Measurements from ENCODE around the gene NSFL1C. TPM values are rescaled to one million over a fixed set of nuclear protein-coding genes. Genes with fewer than 3 reads are reported as not detected.

Gene NSFL1C
- total and polyA plus RNA-seq, 2 of the 4 experiments (the other 2 are of a cell fraction) = 33.0 to 40.3 TPM

GRCh38 chr20:1415667-1416468 lies 50.8 kb downstream of the NSFL1C start (continued):
- TF ChIP-seq NFE2L2 (IDR thresholded peaks at IDR 0.05; ENCODE audit: low read depth, low read length) = 0 out of 2 replicates have a peak, but pooled peaks have one; percentile 31
- TF ChIP-seq CHD1 (IDR thresholded peaks at IDR 0.05; ENCODE audit: low read depth, low read length) = no peak
- no peak for TF ChIP-seq RFX5 (IDR thresholded peaks at IDR 0.05; ENCODE audit: low read depth, low read length)

GRCh38 chr20:1414982-1415381 lies 51.7 kb downstream of the NSFL1C start:
- no peak overlapping the region for H3K27ac ChIP-seq (ENCODE audit: insufficient read depth, low read length)
- ChIA-PET CTCF (interaction anchor here (1.1 kb wide), 1 partner anchor 12 kb away, joined by 3 read pairs; no protein-coding TSS in a partner anchor), POLR2A (ENCODE audit: unreplicated experiment) (no interaction called here)
- no peaks in the 10 kb centered on the region; the same call in 1 of the 2 replicates for H3K9me3 ChIP-seq (ENCODE audit: control insufficient read depth, insufficient read depth, low read length)
- no peak overlapping the region for H2BK15ac ChIP-seq (ENCODE audit: low read depth, low read length)
- peaks cover 4% of the 10 kb centered on the region; the same call in 1 of the 2 replicates for H3K4me1 ChIP-seq (ENCODE audit: control insufficient read depth, insufficient read depth, low read length)
- no peak overlapping the region for H2BK5ac ChIP-seq (ENCODE audit: low read depth, low read length, poor library complexity, severe bottlenecking)
- DNase-seq (no peak), ATAC-seq (ENCODE audit: low read depth) (no peak)
- H2BK120ac ChIP-seq (ENCODE audit: low read depth, low read length) = no peak overlapping the region
- H3K36me3 ChIP-seq (ENCODE audit: control insufficient read depth, insufficient read depth, low read length) = no peaks in the 10 kb centered on the region
- no peak overlapping the region for H3K14ac ChIP-seq (replicated peaks; ENCODE audit: low read depth, low read length)
- no peak overlapping the region for H3K9ac ChIP-seq (ENCODE audit: low read depth, low read length)
- H2BK20ac ChIP-seq (ENCODE audit: low read depth, low read length) = no peak overlapping the region
- H4K5ac ChIP-seq (ENCODE audit: low read depth, low read length) = no peak overlapping the region
- H2AFZ ChIP-seq (replicated peaks; ENCODE audit: low read length, poor library complexity) = no peak overlapping the region
- no peaks in the 10 kb centered on the region for H4K20me1 ChIP-seq (ENCODE audit: insufficient read depth, low read length)
- no peak for TF ChIP-seq CHD1 (IDR thresholded peaks at IDR 0.05; ENCODE audit: low read depth, low read length)
- TF ChIP-seq RCOR1 (IDR thresholded peaks at IDR 0.05; ENCODE audit: insufficient replicate concordance, low read length) = no peak
- TF ChIP-seq USF2 (IDR thresholded peaks at IDR 0.05; ENCODE audit: low read depth, low read length) = no peak
- TF ChIP-seq MAZ (IDR thresholded peaks at IDR 0.05; ENCODE audit: borderline replicate concordance, low read depth, low read length) = no peak
- no peak for TF ChIP-seq BHLHE40 (IDR thresholded peaks at IDR 0.05; ENCODE audit: low read depth, low read length)
- no peak for TF ChIP-seq RAD21 (IDR thresholded peaks at IDR 0.05; ENCODE audit: low read length)
- no peak for TF ChIP-seq SMC3 (IDR thresholded peaks at IDR 0.05; ENCODE audit: low read depth, low read length)
- TF ChIP-seq FOS (IDR thresholded peaks at IDR 0.05; ENCODE audit: low read depth, low read length) = no peak
- no peak for TF ChIP-seq MAFK (IDR thresholded peaks at IDR 0.05; ENCODE audit: low read depth, low read length)
- TF ChIP-seq CEBPB (IDR thresholded peaks at IDR 0.05; ENCODE audit: low read depth, low read length) = no peak
- TF ChIP-seq NFE2L2 (IDR thresholded peaks at IDR 0.05; ENCODE audit: low read depth, low read length) = no peak
- no peak for TF ChIP-seq MXI1 (IDR thresholded peaks at IDR 0.05; ENCODE audit: borderline replicate concordance, low read depth, low read length)
- H3K9me1 ChIP-seq (ENCODE audit: insufficient read depth, low read length) = peaks cover 19% of the 10 kb centered on the region
- no peak overlapping the region for H4K91ac ChIP-seq (ENCODE audit: insufficient read depth, low read depth, low read length)
- in situ Hi-C loops (cut with MboI; ENCODE audit: low sequenced_read_pairs) (no loop called here), intact Hi-C loops (cut with micrococcal nuclease) (no loop called here), dilution Hi-C loops (cut with HindIII; ENCODE audit: low sequenced_read_pairs, unreplicated experiment) (no loop called here)
- BruUV-seq (replicated peaks) = no TSS peak
- WGBS, 2 experiments (ENCODE audit: extremely low coverage in 2 of 2, insufficient read length in 1 of 2) = 90% methylated on average over 1 of the region's 4 CpGs; no CpG with 5 or more reads in 1 of the 2 experiments
- H3K4me2 ChIP-seq (ENCODE audit: low read depth, low read length) = no peak overlapping the region
- H3K4ac ChIP-seq (ENCODE audit: low read depth, low read length) = no peak overlapping the region
- H3K27me3 ChIP-seq (ENCODE audit: control insufficient read depth, insufficient read depth, low read length) = no peaks in the 10 kb centered on the region
- no peak overlapping the region for H3K23ac ChIP-seq (ENCODE audit: low read depth, low read length)
- no peak overlapping the region for H3K4me3 ChIP-seq (ENCODE audit: insufficient read depth, low read depth, low read length)
- no peak overlapping the region for H2AK9ac ChIP-seq (replicated peaks; ENCODE audit: low read depth, low read length, poor library complexity)
- H3K56ac ChIP-seq (ENCODE audit: extremely low read depth, insufficient read depth, low read length) = no peak overlapping the region
- H3K79me1 ChIP-seq (ENCODE audit: low read depth in 1 of 2, low read length in 2 of 2) = peaks cover 0 to 10% of the 10 kb centered on the region in 2 experiments; a peak in 1 of 4 replicates
- H3K18ac ChIP-seq (ENCODE audit: low read depth, low read length) = no peak overlapping the region
- H4K8ac ChIP-seq (ENCODE audit: low read depth in 2 of 2, low read length in 2 of 2) = no peak overlapping the region
- H2AK5ac ChIP-seq (ENCODE audit: low read depth, low read length) = no peak overlapping the region
